ENCODE results near the gene ZBTB11.
A peak's percentile ranks its signal among the peaks of the same experiment; 100 is the strongest.
"Not testable (repeated sequence)": the region's sequence is repeated elsewhere in the genome, so short reads cannot be mapped to it uniquely, and the experiment has no call there.

The ZBTB11 gene

GRCh38 chr3:101665357-101665756 lies 11.6 kb downstream of the ZBTB11 start:
- DNase-seq (ENCODE audit: low read depth) = no peak

GRCh38 chr3:101660714-101661113 lies 16.2 kb downstream of the ZBTB11 start:
- H3K4me3 ChIP-seq (ENCODE audit: low read depth, low read length) = no peak overlapping the region
- DNase-seq (ENCODE audit: low read depth) = no peak

More at GRCh38 chr3:101665357-101665756, 11.6 kb downstream of the ZBTB11 start:
- no peak overlapping the region for H3K4me3 ChIP-seq (ENCODE audit: low read depth, low read length)

- DNase-seq (ENCODE audit: low read depth) = no peak
- H3K4me3 ChIP-seq (ENCODE audit: low read depth, low read length) = no peak overlapping the region
Observed at GRCh38 chr3:101656651-101657050, 20.3 kb downstream of the ZBTB11 start.

GRCh38 chr3:101646726-101647125 lies 30.2 kb downstream of the ZBTB11 start:
- H3K4me3 ChIP-seq (ENCODE audit: low read depth, low read length) = no peak overlapping the region
- peak; percentile 7 for DNase-seq (ENCODE audit: low read depth)

- DNase-seq (ENCODE audit: low read depth) = peak; percentile 54
- H3K4me3 ChIP-seq (ENCODE audit: low read depth, low read length) = no peak overlapping the region
Observed at GRCh38 chr3:101643861-101644613, 32.9 kb downstream of the ZBTB11 start.

- no peak for DNase-seq (ENCODE audit: low read depth)
- H3K4me3 ChIP-seq (ENCODE audit: low read depth, low read length) = no peak overlapping the region
Observed at GRCh38 chr3:101643009-101643844, 33.7 kb downstream of the ZBTB11 start.

GRCh38 chr3:101642441-101642840 lies 34.5 kb downstream of the ZBTB11 start:
- H3K4me3 ChIP-seq (ENCODE audit: low read depth, low read length) = no peak overlapping the region
- DNase-seq (ENCODE audit: low read depth) = no peak

- H3K4me3 ChIP-seq (ENCODE audit: low read depth, low read length); DNase-seq (ENCODE audit: low read depth): not testable (repeated sequence)
Observed at GRCh38 chr3:101641397-101642115, 35.4 kb downstream of the ZBTB11 start.

GRCh38 chr3:101640256-101640655 lies 36.7 kb downstream of the ZBTB11 start:
- no peak for DNase-seq (ENCODE audit: low read depth)
- no peak overlapping the region for H3K4me3 ChIP-seq (ENCODE audit: low read depth, low read length)

GRCh38 chr3:101639280-101639963 lies 37.5 kb downstream of the ZBTB11 start:
- DNase-seq (ENCODE audit: low read depth) = no peak
- no peak overlapping the region for H3K4me3 ChIP-seq (ENCODE audit: low read depth, low read length)

- H3K4me3 ChIP-seq (ENCODE audit: low read depth, low read length) = no peak overlapping the region
- DNase-seq (ENCODE audit: low read depth) = no peak
Observed at GRCh38 chr3:101638261-101638745, 38.6 kb downstream of the ZBTB11 start.

- no peak for DNase-seq (ENCODE audit: low read depth)
- H3K4me3 ChIP-seq (ENCODE audit: low read depth, low read length) = no peak overlapping the region
Observed at GRCh38 chr3:101637451-101637850, 39.5 kb downstream of the ZBTB11 start.

- no peak for DNase-seq (ENCODE audit: low read depth)
- H3K4me3 ChIP-seq (ENCODE audit: low read depth, low read length) = no peak overlapping the region
Observed at GRCh38 chr3:101635954-101636798, 40.8 kb downstream of the ZBTB11 start.

GRCh38 chr3:101635345-101635744 lies 41.6 kb downstream of the ZBTB11 start:
- DNase-seq (ENCODE audit: low read depth) = no peak
- H3K4me3 ChIP-seq (ENCODE audit: low read depth, low read length) = no peak overlapping the region

GRCh38 chr3:101634591-101635196 lies 42.2 kb downstream of the ZBTB11 start:
- no peak overlapping the region for H3K4me3 ChIP-seq (ENCODE audit: low read depth, low read length)
- DNase-seq (ENCODE audit: low read depth) = no peak

GRCh38 chr3:101633186-101633585 lies 43.7 kb downstream of the ZBTB11 start:
- no peak overlapping the region for H3K4me3 ChIP-seq (ENCODE audit: low read depth, low read length)
- no peak for DNase-seq (ENCODE audit: low read depth)

- H3K4me3 ChIP-seq (ENCODE audit: low read depth, low read length) = no peak overlapping the region
- DNase-seq (ENCODE audit: low read depth) = no peak
Observed at GRCh38 chr3:101632586-101632985, 44.3 kb downstream of the ZBTB11 start.

GRCh38 chr3:101631959-101632358 lies 45.0 kb downstream of the ZBTB11 start:
- not testable (repeated sequence) for DNase-seq (ENCODE audit: low read depth)

More at GRCh38 chr3:101631959-101632358, 45.0 kb downstream of the ZBTB11 start:
- H3K4me3 ChIP-seq (ENCODE audit: low read depth, low read length) = not testable (repeated sequence)
